DOHH2 (cell line): ENCODE measurements around the gene SPRN.

Experiments used
- H3F3A ChIP-seq: fragments of 200-600 bp; sonication (generic), shearing (Covaris generic); 2 replicates; pipeline ENCODE4 v1.6.0; 2016; ENCODE audit warnings: antibody characterized with exemption, mild to moderate bottlenecking; ENCODE audit not compliant: control insufficient read depth, insufficient read depth
- H3K27ac ChIP-seq: fragments of 200-600 bp; sonication (generic); 2 replicates; pipeline ENCODE4 v1.5.1; 2014; ENCODE audit warnings: low read depth, mild to moderate bottlenecking, low read length, moderate library complexity
- H3K27me3 ChIP-seq: fragments of 200-600 bp; sonication (generic); 2 replicates; pipeline ENCODE4 v1.6.1; 2014; ENCODE audit warnings: mild to moderate bottlenecking, low read length, mixed read lengths; ENCODE audit not compliant: control insufficient read depth
- H3K36me3 ChIP-seq: fragments of 200-600 bp; sonication (generic); 2 replicates; pipeline ENCODE4 v1.6.1; 2014; ENCODE audit warnings: mild to moderate bottlenecking, low read length, moderate library complexity, mixed read lengths; ENCODE audit not compliant: control insufficient read depth
- H3K4me1 ChIP-seq: fragments of 200-600 bp; sonication (generic); 2 replicates; pipeline ENCODE4 v1.6.1; 2014; ENCODE audit warnings: mild to moderate bottlenecking, low read length, mixed read lengths; ENCODE audit not compliant: control insufficient read depth
- H3K4me2 ChIP-seq: fragments of 200-600 bp; sonication (generic); 2 replicates; pipeline ENCODE4 v1.6.0; 2014; ENCODE audit warnings: mild to moderate bottlenecking, low read length, moderate library complexity
- H3K4me3 ChIP-seq: fragments of 200-600 bp; sonication (generic); 2 replicates; pipeline ENCODE4 v1.5.1; 2014; ENCODE audit warnings: mild to moderate bottlenecking, low read length, mixed read lengths
- H3K79me2 ChIP-seq: fragments of 200-600 bp; sonication (generic); 2 replicates; pipeline ENCODE4 v1.6.1; 2014; ENCODE audit warnings: mild to moderate bottlenecking, low read length, mixed read lengths; ENCODE audit not compliant: control insufficient read depth
- H3K9me2 ChIP-seq: fragments of 200-600 bp; sonication (generic); replicated peaks from 2 replicates; pipeline ENCODE4 v1.6.1; 2014; ENCODE audit warnings: mild to moderate bottlenecking, low read length, mixed read lengths; ENCODE audit not compliant: control insufficient read depth
- H3K9me3 ChIP-seq: fragments of 200-600 bp; sonication (generic); 2 replicates; pipeline ENCODE4 v1.6.1; 2014; ENCODE audit warnings: antibody characterized with exemption, low read length, mixed read lengths; ENCODE audit not compliant: control insufficient read depth, insufficient read depth
- H4K20me1 ChIP-seq: fragments of 200-600 bp; sonication (generic); 2 replicates; pipeline ENCODE4 v1.6.0; 2014; ENCODE audit warnings: low read depth, mild to moderate bottlenecking, antibody characterized with exemption, low read length, moderate library complexity; ENCODE audit not compliant: control insufficient read depth, insufficient read depth
- EZH2phosphoT487 ChIP-seq: fragments of 200-600 bp; sonication (generic); IDR thresholded peaks from 2 replicates; pipeline ENCODE4 v1.6.1; 2017; ENCODE audit warnings: borderline replicate concordance, mild to moderate bottlenecking, antibody characterized with exemption, low read length, moderate library complexity, mixed read lengths
- TF ChIP-seq, protein P1 (sequence below): fragments of 200-600 bp; sonication (generic); IDR thresholded peaks from one replicate; pipeline ENCODE4 v1.5.1; 2014; ENCODE audit warnings: antibody characterized with exemption, mild to moderate bottlenecking, low read depth, low read length; ENCODE audit not compliant: poor library complexity, severe bottlenecking

The SPRN gene

GRCh38 chr10:133379801-133380666 is 44.4 kb downstream of the SPRN start:
- H3K27ac ChIP-seq = no peak overlapping the region
- H3F3A ChIP-seq = peaks cover 5% of the 10 kb centered on the region; the same call in 1 of the 2 replicates
- peak overlapping the region; percentile 77 for H3K4me3 ChIP-seq
- TF ChIP-seq, protein P1, sequence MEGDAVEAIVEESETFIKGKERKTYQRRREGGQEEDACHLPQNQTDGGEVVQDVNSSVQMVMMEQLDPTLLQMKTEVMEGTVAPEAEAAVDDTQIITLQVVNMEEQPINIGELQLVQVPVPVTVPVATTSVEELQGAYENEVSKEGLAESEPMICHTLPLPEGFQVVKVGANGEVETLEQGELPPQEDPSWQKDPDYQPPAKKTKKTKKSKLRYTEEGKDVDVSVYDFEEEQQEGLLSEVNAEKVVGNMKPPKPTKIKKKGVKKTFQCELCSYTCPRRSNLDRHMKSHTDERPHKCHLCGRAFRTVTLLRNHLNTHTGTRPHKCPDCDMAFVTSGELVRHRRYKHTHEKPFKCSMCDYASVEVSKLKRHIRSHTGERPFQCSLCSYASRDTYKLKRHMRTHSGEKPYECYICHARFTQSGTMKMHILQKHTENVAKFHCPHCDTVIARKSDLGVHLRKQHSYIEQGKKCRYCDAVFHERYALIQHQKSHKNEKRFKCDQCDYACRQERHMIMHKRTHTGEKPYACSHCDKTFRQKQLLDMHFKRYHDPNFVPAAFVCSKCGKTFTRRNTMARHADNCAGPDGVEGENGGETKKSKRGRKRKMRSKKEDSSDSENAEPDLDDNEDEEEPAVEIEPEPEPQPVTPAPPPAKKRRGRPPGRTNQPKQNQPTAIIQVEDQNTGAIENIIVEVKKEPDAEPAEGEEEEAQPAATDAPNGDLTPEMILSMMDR = no peak
- no peak for TF ChIP-seq EZH2phosphoT487
- H3K9me2 ChIP-seq = no peaks in the 10 kb centered on the region
- peaks cover 16% of the 10 kb centered on the region; the same call in 1 of the 2 replicates for H3K27me3 ChIP-seq
- H3K4me2 ChIP-seq = peak overlapping the region; percentile 80
- H3K79me2 ChIP-seq = no peaks in the 10 kb centered on the region
- no peaks in the 10 kb centered on the region for H3K36me3 ChIP-seq
- no peaks in the 10 kb centered on the region for H3K9me3 ChIP-seq
- H3K4me1 ChIP-seq = peaks cover 18% of the 10 kb centered on the region
- H4K20me1 ChIP-seq = no peaks in the 10 kb centered on the region

- Histone ChIP-seq H3K4me2 (peak within 1 kb of the TSS; percentile 100), H3K36me3 (no peaks in the 10 kb centered on the region), H3F3A (peaks cover 5% of the 10 kb centered on the region; the same call in 1 of the 2 replicates), H3K4me1 (peaks cover 19% of the 10 kb centered on the region), H3K27me3 (peaks cover 16% of the 10 kb centered on the region; the same call in 1 of the 2 replicates), H3K79me2 (no peaks in the 10 kb centered on the region), H3K4me3 (peak within 1 kb of the TSS; percentile 83), H3K9me2 (no peaks in the 10 kb centered on the region), H4K20me1 (no peaks in the 10 kb centered on the region), H3K9me3 (no peaks in the 10 kb centered on the region), H3K27ac (no peak within 1 kb of the TSS)
- no peak for TF ChIP-seq EZH2phosphoT487
- TF ChIP-seq, protein P1 = no peak
Observed at GRCh38 chr10:133379152-133379800, 45.1 kb downstream of the SPRN start, which contains the start of gene PAOX. Gene PAOX (plus strand): TSS chr10:133379262. CDS start chr10:133379317, 55 bp downstream.

- no peak overlapping the region for H3K27ac ChIP-seq
- peaks cover 16% of the 10 kb centered on the region; the same call in 1 of the 2 replicates for H3K27me3 ChIP-seq
- no peaks in the 10 kb centered on the region for H3K9me3 ChIP-seq
Observed at GRCh38 chr10:133378251-133379096, 46.0 kb downstream of the SPRN start.

More at GRCh38 chr10:133378251-133379096, 46.0 kb downstream of the SPRN start:
- Histone ChIP-seq H3K79me2 (no peaks in the 10 kb centered on the region), H3K36me3 (no peaks in the 10 kb centered on the region), H3K4me2 (peak overlapping the region; percentile 100), H3K4me1 (peaks cover 24% of the 10 kb centered on the region), H4K20me1 (no peaks in the 10 kb centered on the region), H3K9me2 (no peaks in the 10 kb centered on the region), H3K4me3 (peak overlapping the region; percentile 83), H3F3A (peaks cover 5% of the 10 kb centered on the region; the same call in 1 of the 2 replicates)
- TF ChIP-seq, protein P1 = no peak
- no peak for TF ChIP-seq EZH2phosphoT487
